Germinal center (tissue), 1 donor: ENCODE data around the gene ACTL6B.
A peak's percentile ranks its signal among the peaks of the same experiment; 100 is the strongest.

ENCODE experiments used
- DNase-seq: peaks from one replicate; pipeline ENCODE4 v3.0.0; 2012; ENCODE audit warnings: mixed read lengths, low spot score

Gene ACTL6B

DNA sequence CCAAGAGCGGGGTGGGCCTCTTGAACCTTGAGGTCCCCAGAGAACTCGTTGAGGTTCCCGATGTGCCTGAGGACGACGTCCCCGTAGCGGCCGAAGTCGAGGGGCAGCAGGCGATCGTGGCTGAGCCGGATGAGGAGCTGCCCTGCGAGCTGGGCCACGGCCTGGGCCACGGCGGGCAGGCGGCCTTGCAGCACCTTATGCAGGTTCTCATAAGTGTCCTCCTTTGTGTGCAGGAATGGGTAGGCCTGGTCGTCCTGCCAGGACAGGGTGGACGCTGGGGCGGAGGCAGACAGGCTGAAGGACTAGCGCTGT lies 29.1 kb downstream of the ACTL6B start:
- no peak for DNase-seq

DNA sequence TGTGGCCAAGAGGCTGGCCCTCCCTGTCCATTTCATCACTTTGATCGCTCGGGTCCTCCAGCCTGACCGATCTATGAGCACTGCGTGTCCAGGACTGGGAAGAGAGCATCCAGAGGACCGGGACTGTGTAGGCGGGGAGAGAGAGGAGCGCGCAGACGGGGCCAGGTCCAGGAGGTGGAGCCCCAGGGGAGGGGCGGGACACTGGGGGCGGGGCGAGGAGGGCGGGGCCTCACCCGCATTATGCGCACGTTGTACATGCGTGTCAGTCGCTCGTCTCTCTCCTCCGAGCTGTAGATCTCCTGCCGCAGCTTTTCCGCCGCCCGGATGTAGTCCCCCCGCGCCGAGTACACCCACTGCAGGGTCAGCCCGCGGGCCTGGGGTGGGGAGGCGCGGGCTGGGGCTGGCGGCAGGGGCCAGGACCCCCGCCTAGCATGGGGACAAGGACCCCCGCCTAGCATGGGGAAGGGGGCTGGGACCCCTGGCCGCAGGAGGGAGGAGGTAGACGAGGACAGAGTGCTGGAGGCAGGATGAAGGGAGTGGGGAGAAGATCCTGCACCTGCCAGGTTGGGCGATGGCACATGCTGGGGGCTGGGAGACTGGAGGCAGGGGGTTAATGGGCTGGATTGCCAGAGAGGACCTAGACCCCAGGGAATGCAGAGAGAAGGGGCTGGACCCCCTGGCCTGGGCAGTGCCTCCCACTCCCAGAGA lies 29.6 kb downstream of the ACTL6B start:
- peak; percentile 96 for DNase-seq

DNA sequence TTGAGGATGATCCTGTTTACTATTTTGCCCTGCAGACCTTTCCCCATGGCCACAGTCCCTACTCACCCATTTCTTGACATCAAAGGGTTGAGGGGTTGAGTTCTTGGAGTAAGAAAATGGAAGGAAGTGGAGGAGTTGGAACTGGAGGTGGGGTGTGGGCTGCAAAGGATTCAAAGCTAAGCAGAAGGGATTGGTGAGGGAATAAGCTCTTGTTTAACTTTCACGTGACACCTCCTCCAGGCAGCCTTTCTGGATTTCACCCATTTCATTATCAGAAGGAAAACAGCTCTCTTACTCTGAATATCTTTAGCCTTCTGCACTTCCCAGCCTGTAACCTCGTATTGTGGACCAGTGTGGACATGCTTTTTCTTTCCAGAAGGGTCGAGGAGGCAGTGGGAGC lies 30.2 kb downstream of the ACTL6B start:
- DNase-seq, result no peak

DNA sequence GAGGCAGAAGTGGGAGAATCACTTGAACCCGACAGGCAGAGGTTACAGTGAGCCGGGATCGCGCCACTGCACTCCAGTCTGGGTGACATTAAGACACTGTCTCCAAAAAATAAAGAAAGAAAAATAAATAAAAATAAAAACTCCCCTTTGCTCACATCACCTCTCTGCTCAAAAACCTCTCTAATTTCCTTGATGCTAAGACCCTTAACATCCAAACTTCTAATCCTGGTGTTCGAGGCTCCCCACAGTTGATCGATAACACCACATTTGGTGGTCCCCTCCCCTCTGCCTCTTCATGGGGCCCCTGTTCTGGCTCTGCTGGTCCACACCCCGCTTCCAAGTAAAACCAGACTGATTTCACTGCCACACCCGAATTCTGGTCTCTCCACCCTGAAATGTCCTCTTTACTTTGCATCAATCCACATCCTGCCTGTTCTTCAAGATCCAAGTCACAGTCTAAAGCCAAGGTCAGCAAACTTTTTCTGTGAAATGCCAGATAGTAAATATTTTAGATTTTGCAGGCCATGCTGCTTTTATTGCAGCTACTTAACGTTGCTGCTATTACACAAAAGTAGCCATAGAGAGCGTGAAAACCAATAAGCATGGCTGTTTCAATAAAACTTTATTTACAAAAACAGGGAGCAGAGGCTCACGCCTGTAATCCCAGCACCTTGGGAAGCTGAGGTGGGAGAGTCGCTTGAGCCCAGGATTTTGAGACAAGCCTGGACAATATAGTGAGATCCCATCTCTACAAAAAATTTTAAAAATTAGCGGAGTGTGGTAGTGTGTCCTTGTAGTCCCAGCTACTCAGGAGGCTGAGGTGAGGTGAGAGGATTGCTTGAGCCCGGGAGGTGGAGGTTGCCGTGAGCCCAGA lies 32.1 kb downstream of the ACTL6B start:
- DNase-seq, result no peak

DNA sequence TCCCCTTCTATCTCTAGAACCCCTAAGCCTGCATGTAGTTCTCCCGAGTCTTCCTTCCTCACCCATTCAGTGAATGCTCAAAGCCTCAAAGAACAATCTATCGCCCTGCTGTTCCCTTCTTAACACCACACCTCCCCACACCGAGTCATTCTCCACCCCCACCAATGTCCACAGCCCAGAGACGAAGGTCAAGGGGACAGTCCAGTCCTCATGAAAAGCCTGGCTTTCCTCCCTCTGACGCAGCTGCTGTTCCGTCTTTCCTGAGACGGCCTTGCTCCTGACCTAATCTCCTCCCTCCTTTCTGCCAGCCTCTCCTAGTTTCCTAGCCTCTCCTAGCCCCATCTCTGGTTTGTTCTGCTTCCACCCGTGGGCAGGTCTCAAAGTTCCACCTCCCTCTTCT lies 34.7 kb downstream of the ACTL6B start:
- DNase-seq, result no peak

DNA sequence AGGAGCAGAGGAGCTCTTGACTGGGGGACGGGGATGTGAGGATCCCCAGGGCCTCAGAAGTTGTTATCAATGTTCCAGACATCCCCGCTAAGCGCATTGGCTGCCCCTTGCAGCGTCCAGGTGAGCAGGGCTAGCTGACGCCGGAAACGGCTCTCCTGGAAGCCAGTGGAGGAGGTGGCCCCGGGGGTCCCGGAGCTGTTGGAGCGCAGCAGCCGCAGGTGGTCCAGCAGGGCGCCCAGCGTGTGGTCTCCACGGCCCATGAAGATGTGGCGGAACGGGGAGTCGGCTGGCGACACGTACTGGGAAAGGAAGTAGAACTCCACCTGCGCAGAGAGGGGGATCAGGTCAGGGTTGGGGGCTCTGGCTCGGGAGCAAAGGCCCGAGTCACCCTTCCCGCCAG lies 35.4 kb downstream of the ACTL6B start:
- DNase-seq, result no peak

DNA sequence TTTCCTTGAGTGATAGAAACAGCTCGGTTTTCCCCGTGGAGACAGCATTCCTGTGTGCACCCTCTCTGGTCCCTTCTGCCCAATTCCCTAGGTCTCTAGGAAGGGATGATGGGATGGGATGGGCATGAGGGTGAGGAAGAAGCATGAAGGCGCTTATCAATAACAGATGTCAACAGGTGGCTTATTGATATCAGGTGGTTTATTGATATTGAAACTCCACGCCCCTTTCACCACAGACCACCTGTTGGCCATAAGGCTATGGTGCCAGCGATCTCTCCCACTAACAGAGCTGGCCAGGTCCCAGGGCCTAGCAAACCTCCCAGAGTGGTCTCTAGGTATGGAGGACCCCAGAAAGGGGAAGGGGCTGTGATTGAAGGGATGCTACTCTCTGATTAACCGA lies 36.0 kb downstream of the ACTL6B start:
- no peak for DNase-seq

DNA sequence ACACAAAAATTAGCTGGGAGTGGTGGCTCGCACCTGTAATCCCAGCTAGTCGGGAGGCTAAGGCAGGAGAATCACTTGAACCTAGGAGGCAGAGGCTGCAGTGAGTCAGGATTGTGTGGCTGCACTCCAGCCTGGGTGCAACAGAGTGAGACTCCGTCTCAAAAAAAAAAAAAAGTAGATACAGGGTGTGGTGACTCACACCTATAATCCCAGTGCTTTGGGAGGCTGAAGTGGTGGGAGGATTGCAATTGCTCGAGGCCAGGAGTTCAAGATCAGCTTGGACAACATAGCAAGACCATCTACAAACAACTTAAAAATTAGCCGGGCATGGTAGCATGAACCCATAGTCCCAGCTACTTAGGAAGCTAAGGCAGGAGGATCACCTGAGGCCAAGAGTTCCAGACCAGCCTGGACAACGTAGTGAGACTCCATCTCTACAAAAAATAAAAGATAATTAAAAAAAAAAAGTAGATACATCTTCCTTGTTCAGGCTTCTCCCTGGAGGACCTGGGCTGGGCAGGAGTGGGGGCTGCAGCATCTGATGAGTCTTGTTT lies 41.9 kb downstream of the ACTL6B start:
- DNase-seq, result no peak

DNA sequence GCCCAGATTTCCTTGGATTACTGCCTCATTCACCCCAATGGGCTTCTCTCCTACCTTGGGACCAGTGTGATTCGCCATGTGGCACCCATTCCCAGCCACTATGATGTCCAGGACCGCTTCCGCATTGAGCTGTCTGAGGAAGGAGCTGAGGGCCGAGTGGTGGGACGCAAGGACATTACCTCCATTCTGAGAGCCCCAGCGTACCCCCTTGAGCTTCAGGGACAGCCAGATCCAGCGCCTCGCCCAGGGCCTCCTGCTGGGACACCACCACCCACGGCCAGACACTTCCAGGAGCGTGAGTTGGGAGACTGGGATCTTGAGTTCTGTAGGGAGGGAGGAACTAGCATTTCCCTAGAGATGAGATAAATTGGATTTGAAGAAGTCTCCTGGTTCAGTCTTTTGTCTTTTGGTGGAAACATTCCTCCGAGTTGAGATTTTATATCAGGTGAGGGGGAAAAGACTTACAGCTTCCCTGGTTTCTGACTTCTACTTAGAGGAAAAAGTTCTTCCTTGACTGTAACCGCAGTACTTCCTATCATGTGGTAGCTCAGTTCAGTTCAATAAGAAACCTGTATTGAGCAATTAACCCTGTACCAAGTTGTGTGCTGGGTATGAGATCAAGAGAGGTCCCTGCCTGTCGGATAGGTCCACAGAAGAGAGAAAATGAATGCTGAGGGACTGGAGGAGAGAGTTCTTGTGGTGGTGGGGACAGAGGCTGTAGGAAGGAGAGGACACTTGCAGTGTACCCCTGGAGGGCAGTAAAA lies 42.7 kb downstream of the ACTL6B start:
- DNase-seq, result no peak

DNA sequence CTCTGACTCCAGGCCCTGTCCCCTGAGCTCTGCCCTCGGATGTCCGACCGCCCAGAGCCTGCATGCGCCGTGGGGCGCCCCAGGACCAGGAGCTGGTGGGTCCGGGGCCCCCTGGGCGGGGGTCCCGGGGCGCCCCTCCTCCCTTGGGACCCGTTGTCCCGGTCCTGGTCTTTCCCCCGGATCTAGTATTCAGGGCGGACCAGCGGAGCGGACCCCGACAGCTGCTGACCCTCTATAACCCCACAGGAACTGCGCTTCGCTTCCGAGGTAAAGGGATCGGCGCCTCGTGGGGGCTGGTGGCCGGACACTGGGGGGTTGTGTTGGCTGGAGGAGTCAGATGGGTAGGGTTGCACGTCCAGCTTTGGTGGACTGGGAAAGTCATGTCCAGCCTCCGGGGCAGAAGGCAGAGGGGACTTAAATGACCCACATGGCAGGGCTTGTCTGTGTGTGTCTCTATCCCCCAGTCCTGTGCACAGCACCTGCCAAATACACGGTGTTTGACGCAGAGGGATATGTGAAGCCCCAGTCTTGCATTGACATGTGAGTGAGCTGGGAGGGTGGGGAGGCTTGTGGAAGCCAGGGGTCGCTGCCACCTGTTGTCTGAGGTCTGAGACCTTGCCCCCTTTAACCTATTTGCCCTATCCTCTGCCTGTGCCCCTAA lies 43.4 kb downstream of the ACTL6B start:
- DNase-seq, result no peak

DNA sequence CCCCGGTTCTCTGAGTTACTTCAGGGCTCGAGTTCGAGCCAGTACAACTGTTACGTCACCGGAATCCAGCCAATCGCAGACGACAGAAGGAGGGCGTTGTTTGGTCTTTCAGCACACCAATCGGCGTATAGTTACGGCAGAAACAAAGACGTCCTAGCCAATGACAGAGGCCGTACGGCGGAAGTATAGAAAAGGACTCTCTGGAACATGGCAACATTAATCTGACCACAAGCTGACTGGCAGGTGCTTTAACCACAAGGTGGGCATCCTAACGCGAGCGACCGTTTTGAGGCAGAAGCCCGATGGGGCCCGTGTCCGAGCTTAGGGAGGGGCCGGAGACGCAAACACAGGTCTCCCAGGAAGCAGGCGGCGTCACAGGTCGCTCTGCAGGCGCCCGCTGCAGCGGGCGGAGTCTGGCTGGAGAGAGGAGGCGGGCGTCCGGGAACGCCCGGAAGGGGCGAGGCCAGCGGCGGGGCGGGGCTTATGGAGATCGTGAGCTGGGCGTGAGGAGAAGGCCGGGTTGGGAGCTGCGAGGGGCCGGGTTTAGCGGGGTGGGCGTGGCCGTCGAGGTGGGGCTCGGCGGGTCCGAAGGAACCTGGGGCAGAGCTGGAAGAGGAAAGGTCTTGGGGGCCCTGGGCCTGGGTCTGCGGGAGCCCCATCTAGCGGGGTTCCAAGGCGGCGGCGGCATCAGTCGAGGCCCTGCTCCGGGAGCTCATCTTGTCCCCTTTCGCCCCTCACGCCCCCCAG lies 44.1 kb downstream of the ACTL6B start, which contains the start of gene MOSPD3:
TSS of gene MOSPD3 (plus strand) at position 558 of the 747 bp plus-strand sequence. CDS start 252 bp downstream, outside the sequence.
- DNase-seq, result peak; percentile 99

DNA sequence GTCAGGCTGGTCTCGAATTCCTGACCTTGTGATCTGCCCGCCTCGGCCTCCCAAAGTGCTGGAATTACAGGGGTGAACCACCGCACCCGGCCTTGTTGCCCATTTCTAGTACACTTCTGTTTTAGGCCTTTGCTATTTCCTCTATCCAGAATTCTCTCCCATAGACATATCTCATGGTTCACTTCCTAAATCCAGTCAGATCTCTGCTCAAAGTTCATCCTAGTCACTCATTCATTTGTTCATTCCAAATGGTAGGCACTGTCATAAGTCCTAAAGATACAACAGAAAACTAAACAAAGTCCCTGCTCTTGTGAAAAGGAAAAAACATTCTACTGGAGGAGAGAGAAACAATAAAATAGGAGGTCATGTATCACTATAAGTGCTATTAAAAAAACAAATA lies 46.3 kb downstream of the ACTL6B start:
- no peak for DNase-seq

DNA sequence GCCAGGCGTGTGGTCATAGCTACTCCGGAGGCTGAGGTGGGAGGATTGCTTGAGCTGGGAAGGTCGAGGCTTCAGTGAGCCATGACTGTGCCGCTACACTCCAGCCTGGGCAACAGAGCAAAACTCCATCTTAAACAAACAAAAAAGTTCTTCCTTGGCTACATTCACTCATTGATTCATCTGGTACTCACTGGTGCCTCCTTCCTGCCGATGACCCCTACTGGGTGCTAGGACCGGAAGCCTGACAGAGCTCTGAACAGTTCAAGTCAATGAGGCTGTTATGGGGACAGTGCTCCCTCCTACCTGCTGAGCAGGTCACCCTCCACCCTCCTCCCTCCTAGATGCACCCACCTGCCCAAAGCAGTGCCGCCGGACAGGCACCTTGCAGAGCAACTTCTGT lies 49.1 kb downstream of the ACTL6B start:
- DNase-seq, result no peak

DNA sequence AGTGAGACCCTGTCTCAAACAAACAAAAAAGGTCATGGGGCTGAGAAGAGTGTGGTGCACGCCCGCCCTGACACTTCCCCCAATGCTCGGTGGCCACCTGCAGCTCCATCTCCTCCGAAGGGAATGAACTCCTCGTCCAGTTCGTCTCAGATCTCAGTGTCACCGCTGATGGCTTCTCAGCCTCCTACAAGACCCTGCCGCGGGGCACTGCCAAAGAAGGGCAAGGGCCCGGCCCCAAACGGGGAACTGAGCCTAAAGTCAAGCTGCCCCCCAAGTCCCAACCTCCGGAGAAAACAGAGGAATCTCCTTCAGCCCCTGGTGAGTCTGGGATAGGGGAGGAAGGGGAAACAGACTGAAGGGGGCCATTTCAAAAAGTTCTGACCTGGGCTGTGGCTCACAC lies 49.9 kb downstream of the ACTL6B start:
- DNase-seq, result no peak

DNA sequence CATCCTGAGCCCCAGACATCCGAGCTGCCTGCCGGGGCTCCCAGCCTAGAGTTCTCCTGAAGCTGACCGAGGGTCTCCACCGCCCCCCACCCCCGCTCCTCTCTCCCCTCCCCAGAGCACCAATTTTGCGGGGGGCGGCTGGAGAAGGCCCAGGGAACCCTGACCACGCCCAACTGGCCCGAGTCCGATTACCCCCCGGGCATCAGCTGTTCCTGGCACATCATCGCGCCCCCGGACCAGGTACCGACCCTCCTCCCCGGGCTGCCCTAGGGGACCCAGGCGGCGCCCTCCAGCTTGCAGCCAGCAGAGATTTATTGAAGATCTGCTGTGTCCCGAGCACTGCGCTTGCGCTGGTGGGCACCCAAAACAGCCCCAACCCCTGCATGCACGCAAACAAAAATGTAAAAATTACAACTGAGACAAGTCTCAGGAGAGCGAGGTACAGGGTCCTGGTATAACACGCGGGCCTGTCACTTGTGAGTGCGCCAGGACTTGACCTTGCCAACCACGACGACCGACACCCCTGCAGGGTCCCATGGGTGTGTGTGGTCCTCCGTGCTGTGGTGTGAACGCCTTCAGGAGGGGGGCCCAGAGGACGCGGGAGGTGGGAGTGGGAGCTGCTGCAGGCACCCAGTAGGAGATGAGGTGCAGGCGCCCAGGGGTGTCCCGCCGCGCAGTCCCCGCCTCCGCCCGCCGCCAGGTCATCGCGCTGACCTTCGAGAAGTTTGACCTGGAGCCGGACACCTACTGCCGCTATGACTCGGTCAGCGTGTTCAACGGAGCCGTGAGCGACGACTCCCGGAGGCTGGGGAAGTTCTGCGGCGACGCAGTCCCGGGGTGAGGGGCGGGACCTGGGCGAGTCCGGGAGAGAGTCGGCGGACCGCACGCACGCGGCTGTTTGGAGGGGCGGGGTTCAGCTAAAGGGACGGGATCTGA lies 51.0 kb downstream of the ACTL6B start:
- DNase-seq, result no peak

DNA sequence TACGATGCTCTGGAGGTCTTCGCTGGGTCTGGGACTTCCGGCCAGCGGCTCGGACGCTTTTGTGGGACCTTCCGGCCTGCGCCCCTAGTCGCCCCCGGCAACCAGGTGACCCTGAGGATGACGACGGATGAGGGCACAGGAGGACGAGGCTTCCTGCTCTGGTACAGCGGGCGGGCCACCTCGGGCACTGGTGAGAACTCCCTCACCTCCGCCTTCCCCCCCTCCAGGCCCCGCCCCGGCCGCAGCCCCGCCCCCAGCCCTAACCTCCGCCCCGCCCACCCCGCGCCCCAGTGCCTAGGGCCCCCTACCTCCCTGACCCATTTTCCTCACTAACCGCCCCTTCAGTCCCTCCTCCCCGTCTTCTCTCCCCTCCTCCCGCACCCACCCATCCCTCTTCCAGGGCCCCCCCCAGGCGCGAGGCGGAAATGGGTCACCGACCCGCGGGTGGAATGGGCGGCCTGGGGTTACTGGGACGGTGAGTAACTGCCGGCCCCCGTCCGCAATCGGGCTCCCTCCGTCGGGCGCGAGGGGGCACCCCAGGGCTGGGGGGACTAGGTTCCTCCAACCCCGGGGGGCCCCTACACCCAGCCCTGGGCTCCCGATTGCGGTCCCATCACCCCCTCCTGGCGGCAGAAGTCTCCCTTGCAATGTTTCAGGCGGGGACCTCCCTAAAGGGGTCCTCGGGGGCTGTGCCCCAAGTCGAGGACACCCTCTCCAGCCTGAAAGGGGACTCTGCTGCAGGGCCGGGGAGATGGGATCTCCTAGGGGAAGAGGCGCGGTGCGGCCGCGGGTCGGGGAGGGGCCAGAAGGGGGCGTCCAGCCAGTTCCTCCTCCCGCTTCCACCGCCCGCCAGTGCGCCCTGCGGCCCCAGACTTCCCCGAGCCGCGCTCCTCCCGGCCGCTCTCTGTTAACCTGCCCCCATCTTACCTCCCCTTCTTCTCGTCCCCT lies 51.9 kb downstream of the ACTL6B start:
- DNase-seq, result peak; percentile 93

DNA sequence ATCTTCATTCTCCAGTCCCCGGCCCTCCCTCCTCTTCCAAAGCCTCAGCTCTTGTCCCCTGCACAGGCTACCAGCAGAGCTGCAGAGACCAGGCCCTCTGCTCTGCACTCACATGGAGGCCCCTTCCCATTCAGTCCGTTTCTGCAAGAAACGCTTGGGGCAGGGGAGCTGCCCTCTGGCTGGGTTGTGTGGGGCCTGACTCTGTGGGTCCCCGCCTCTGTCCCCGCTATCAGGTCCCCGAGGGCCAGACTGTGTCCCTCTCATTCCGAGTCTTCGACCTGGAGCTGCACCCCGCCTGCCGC lies 52.6 kb downstream of the ACTL6B start:
- no peak for DNase-seq

DNA sequence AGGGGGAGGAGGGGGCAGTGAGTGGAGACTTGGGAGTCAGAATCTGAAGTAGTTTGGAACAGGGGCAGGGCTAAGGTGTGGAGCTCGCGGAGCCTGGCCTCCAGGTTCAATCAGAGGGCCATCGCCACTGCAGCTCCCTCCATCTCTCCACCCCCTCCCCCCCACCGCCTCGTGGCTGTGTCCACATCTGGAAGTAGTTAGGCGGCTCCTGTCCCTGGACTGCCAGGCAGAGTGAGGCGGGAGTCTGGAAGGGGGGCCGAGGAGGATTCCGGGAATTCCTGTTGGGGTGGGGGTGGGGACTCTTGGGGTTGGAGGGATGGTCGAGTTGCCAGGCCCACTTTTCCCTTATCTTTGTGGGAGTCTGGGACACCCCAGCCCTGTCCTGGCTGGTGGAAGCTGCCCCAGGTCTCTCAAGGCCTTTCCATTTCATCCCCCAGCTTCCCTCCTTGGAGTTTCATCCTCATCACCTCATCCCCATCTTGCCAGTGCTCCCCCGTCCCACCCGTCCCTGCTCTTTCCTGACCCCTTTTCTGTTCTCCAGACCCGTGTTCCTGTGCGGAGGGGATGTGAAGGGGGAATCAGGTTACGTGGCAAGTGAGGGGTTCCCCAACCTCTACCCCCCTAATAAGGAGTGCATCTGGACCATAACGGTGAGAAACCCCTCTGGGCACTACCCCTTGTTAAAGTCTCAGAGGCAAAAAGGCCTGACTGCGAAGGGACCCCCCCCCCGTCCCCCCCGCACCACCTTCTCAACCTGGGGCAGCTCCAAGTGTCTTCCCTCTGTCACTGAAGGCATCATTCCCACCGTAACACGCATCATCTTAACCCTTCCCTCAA lies 53.1 kb downstream of the ACTL6B start:
- no peak for DNase-seq
